ENCODE results near the gene IGFL4.

IGFL4 gene

DNA sequence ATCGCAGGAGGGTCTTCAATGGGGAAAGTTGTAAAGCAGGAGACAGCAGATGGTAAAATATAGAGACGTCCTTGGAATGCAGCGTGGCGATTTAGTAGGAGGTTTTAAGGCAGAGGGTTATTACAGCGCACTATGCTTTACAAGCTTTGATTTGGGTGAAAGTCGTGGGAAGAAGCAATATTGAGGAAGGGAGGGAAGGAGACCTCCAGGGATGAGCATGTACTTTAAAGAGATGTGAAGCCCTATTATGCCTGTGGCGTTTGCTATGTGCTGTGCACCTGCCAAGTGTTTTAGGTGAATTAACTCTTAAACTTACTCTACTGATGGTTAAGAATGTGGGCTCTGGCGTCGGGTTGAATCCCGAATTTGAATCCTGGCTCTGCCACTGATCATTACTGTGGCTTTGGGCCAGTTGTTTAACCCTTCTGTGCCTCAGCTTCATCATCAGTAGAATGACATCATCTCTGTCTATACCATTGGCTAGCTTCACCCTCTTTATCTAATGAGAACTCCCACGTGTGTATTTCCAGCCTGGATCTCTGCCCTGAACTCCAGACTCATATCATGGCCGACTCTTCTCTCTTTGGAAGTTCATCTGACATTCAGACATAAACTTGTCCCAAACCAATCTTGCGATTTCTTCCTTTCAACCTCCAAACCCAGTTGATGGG lies 45.0 kb downstream of the IGFL4 start:
- in situ Hi-C loops (cut with HindIII; ENCODE audit: low sequenced_read_pairs), result loop anchor here (5.0 kb wide), 1 partner anchor 39 kb away; no protein-coding TSS in a partner anchor

- in situ Hi-C loops (cut with HindIII; ENCODE audit: low sequenced_read_pairs), result loop anchor here (5.0 kb wide), 1 partner anchor 38 kb away; no protein-coding TSS in a partner anchor
Observed at GRCh38 chr19:45994998-45995714, 45.6 kb downstream of the IGFL4 start, which contains the start of gene CCDC61. Gene CCDC61, plus strand, starts transcription at chr19:45995467. Its CDS starts 7,552 bp downstream, at chr19:46003019.

GRCh38 chr19:45994456-45994997 lies 46.3 kb downstream of the IGFL4 start:
- in situ Hi-C loops (cut with HindIII; ENCODE audit: low sequenced_read_pairs), result no loop called here

- in situ Hi-C loops (cut with HindIII; ENCODE audit: low sequenced_read_pairs), result no loop called here
Observed at GRCh38 chr19:45990113-45990728, 50.6 kb downstream of the IGFL4 start.

Data from endothelial cell of hepatic sinusoid (primary cell).